H9 (cell line): ENCODE results near the gene PPA1. TPM values are rescaled to one million over a fixed set of nuclear protein-coding genes. Genes with fewer than 3 reads are reported as not detected.

Experiments used
- DNase-seq: peaks from one replicate; pipeline ENCODE4 v3.0.0-alpha.2; 2017
- H2AFZ ChIP-seq: one replicate; pipeline ENCODE4 v1.6.1; 2013; ENCODE audit warnings: mild to moderate bottlenecking, low read length, control low read depth, moderate library complexity
- H2AK5ac ChIP-seq: 2 replicates; pipeline ENCODE4 v1.6.1; 2013; ENCODE audit warnings: low read length, control low read depth, mixed read lengths; ENCODE audit not compliant: insufficient read length
- H2BK120ac ChIP-seq: one replicate; pipeline ENCODE4 v1.6.1; 2013; ENCODE audit warnings: low read depth, mild to moderate bottlenecking, low read length, control low read depth, inconsistent platforms; ENCODE audit not compliant: poor library complexity, severe bottlenecking
- H2BK12ac ChIP-seq: 2 replicates; pipeline ENCODE4 v1.6.1; 2013; ENCODE audit warnings: low read length, control low read depth, mixed read lengths, low read depth; ENCODE audit not compliant: insufficient read length
- H2BK15ac ChIP-seq: 2 replicates; pipeline ENCODE4 v1.6.1; 2013; ENCODE audit warnings: low read depth, low read length, control low read depth
- H2BK20ac ChIP-seq: one replicate; pipeline ENCODE4 v1.6.1; 2013; ENCODE audit warnings: low read depth, mild to moderate bottlenecking, low read length, control low read depth, inconsistent platforms; ENCODE audit not compliant: poor library complexity, severe bottlenecking
- H2BK5ac ChIP-seq: 2 replicates; pipeline ENCODE4 v1.6.1; 2013; ENCODE audit warnings: low read length, control low read depth, mixed read lengths; ENCODE audit not compliant: insufficient read length
- H3K14ac ChIP-seq: 2 replicates; pipeline ENCODE4 v1.6.1; 2013; ENCODE audit warnings: low read length, control low read depth; ENCODE audit not compliant: insufficient read depth
- H3K18ac ChIP-seq: 2 replicates; pipeline ENCODE4 v1.6.1; 2013; ENCODE audit warnings: low read depth, mild to moderate bottlenecking, mixed read lengths, low read length, control low read depth; ENCODE audit not compliant: insufficient read length
- H3K23ac ChIP-seq: 2 replicates; pipeline ENCODE4 v1.6.1; 2013; ENCODE audit warnings: low read length, control low read depth, mixed read lengths, low read depth; ENCODE audit not compliant: insufficient read length
- H3K23me2 ChIP-seq: 2 replicates; pipeline ENCODE4 v1.6.1; 2013; ENCODE audit warnings: low read depth, mild to moderate bottlenecking, mixed read lengths, low read length, control low read depth; ENCODE audit not compliant: insufficient read length, poor library complexity, severe bottlenecking
- H3K27ac ChIP-seq: 2 replicates; pipeline ENCODE4 v1.5.1; 2013; ENCODE audit warnings: low read length, control low read depth, mixed read lengths, low read depth; ENCODE audit not compliant: insufficient read length
- H3K27me3 ChIP-seq: 2 replicates; pipeline ENCODE4 v1.6.1; 2013; ENCODE audit warnings: low read length, control low read depth, inconsistent platforms; ENCODE audit not compliant: insufficient read depth
- H3K4ac ChIP-seq: 2 replicates; pipeline ENCODE4 v1.6.1; 2013; ENCODE audit warnings: low read depth, mild to moderate bottlenecking, control low read depth, inconsistent platforms, low read length, moderate library complexity
- H3K4me1 ChIP-seq: 2 replicates; pipeline ENCODE4 v1.6.1; 2013; ENCODE audit warnings: low read length, control low read depth, inconsistent platforms; ENCODE audit not compliant: insufficient read depth
- H3K4me2 ChIP-seq: 2 replicates; pipeline ENCODE4 v1.6.1; 2013; ENCODE audit warnings: low read length, control low read depth, mixed read lengths; ENCODE audit not compliant: insufficient read length, insufficient read depth
- H3K56ac ChIP-seq: 2 replicates; pipeline ENCODE4 v1.6.1; 2013; ENCODE audit warnings: low read depth, mild to moderate bottlenecking, mixed read lengths, low read length, control low read depth; ENCODE audit not compliant: insufficient read length
- H3K79me1 ChIP-seq: 2 replicates; pipeline ENCODE4 v1.6.1; 2013; ENCODE audit warnings: low read depth, mild to moderate bottlenecking, moderate library complexity, low read length, control low read depth, inconsistent platforms; ENCODE audit not compliant: insufficient read depth, poor library complexity, severe bottlenecking
- H3K79me2 ChIP-seq: 2 replicates; pipeline ENCODE4 v1.6.1; 2013; ENCODE audit warnings: low read length, control low read depth, inconsistent platforms; ENCODE audit not compliant: insufficient read depth
- H3K9ac ChIP-seq: 2 replicates; pipeline ENCODE4 v1.6.1; 2013; ENCODE audit warnings: low read length, control low read depth, mixed read lengths; ENCODE audit not compliant: insufficient read length; ENCODE audit errors: extremely low read depth
- H3K9me3 ChIP-seq: one replicate; pipeline ENCODE4 v1.6.1; 2013; ENCODE audit warnings: low read depth, low read length, inconsistent platforms; ENCODE audit not compliant: control insufficient read depth
- H3T11ph ChIP-seq: one replicate; pipeline ENCODE4 v1.6.1; 2013; ENCODE audit warnings: mild to moderate bottlenecking, low read length, control low read depth, inconsistent platforms
- H4K20me1 ChIP-seq: one replicate; pipeline ENCODE4 v1.6.1; 2013; ENCODE audit not compliant: control insufficient read depth, insufficient read length, insufficient read depth
- H4K5ac ChIP-seq: 2 replicates; pipeline ENCODE4 v1.6.1; 2013; ENCODE audit warnings: low read depth, mild to moderate bottlenecking, mixed read lengths, low read length, control low read depth; ENCODE audit not compliant: insufficient read length
- H4K8ac ChIP-seq: replicated peaks from 2 replicates; pipeline ENCODE4 v1.6.1; 2013; ENCODE audit warnings: low read length, control low read depth, mixed read lengths, low read depth; ENCODE audit not compliant: insufficient read length
- H4K91ac ChIP-seq: 2 replicates; pipeline ENCODE4 v1.6.1; 2013; ENCODE audit warnings: low read depth, mild to moderate bottlenecking, moderate library complexity, mixed read lengths, low read length, control low read depth; ENCODE audit not compliant: insufficient read length
- H3K27ac Mint-ChIP-seq, 3 experiments: 2 replicates in 2 of 3; 3 replicates in 1 of 3; pipeline ENCODE4 v1.8.0; 2020 to 2021; ENCODE audit warnings: mixed read lengths in 3 of 3, mild to moderate bottlenecking in 1 of 3, moderate library complexity in 1 of 3
- H3K27me3 Mint-ChIP-seq: 2 replicates; pipeline ENCODE4 v1.8.0; 2021; ENCODE audit warnings: low read depth, mild to moderate bottlenecking, moderate library complexity, mixed read lengths
- H3K36me3 Mint-ChIP-seq, 3 experiments: 2 replicates in 2 of 3; 3 replicates in 1 of 3; pipeline ENCODE4 v1.8.0; 2020 to 2021; ENCODE audit warnings: low read depth in 3 of 3, mixed read lengths in 3 of 3; ENCODE audit not compliant: insufficient read depth in 1 of 3
- H3K4me1 Mint-ChIP-seq, 2 experiments: 2 replicates each; pipeline ENCODE4 v1.8.0; 2020; ENCODE audit warnings: mixed read lengths in 2 of 2
- H3K4me3 Mint-ChIP-seq, 2 experiments: 2 replicates in 1 of 2; 3 replicates in 1 of 2; pipeline ENCODE4 v1.8.0; 2020 to 2021; ENCODE audit warnings: mild to moderate bottlenecking in 2 of 2, mixed read lengths in 2 of 2, moderate library complexity in 1 of 2
- H3K9me3 Mint-ChIP-seq, 2 experiments: 2 replicates in 1 of 2; 3 replicates in 1 of 2; pipeline ENCODE4 v1.8.0; 2020; ENCODE audit warnings: mild to moderate bottlenecking in 2 of 2, mixed read lengths in 2 of 2, moderate library complexity in 1 of 2
- CTCF ChIP-seq: fragments of 200-600 bp; sonication (generic); conservative IDR thresholded peaks from 3 replicates; pipeline ENCODE4 v1.8.0; 2021; ENCODE audit warnings: antibody characterized with exemption, mild to moderate bottlenecking
- WGBS: extraction: QIAGEN DNeasy Blood & Tissue Kit; methylation state at CpG from one replicate; pipeline ENCODE4 v1.1.7; 2013; ENCODE audit warnings: missing lambda C conversion rate, low lambda C conversion rate, mixed read lengths; ENCODE audit not compliant: insufficient read length; ENCODE audit errors: extremely low coverage; 5-methylcytosine and 5-hydroxymethylcytosine counted together
- total RNA-seq: library from RNA; stranded (reverse); gene quantifications from 2 replicates; pipeline ENCODE4 v1.2.1, GENCODE V29; 2021

Gene PPA1
- total RNA-seq, 1 experiment from 2014 or later, result 115 TPM

- Histone ChIP-seq H3K9me3 (no peaks in the 10 kb centered on the region), H2BK5ac (no peak overlapping the region), H3K79me2 (no peaks in the 10 kb centered on the region), H4K20me1 (no peaks in the 10 kb centered on the region), H2BK12ac (no peak overlapping the region), H3K23ac (no peak overlapping the region), H2AFZ (no peak overlapping the region), H3K27me3 (no peaks in the 10 kb centered on the region), H4K8ac (no peak overlapping the region), H3K4me1 (no peaks in the 10 kb centered on the region), H3K4me2 (no peak overlapping the region), H3K23me2 (no peaks in the 10 kb centered on the region), H2BK20ac (no peak overlapping the region), H3T11ph (no peak overlapping the region), H3K14ac (no peak overlapping the region), H2AK5ac (no peak overlapping the region), H4K91ac (no peak overlapping the region), H3K27ac (no peak overlapping the region), H3K79me1 (no peaks in the 10 kb centered on the region), H3K18ac (no peak overlapping the region), H2BK120ac (no peak overlapping the region), H2BK15ac (no peak overlapping the region), H3K9ac (no peak overlapping the region), H3K56ac (no peak overlapping the region), H3K4ac (no peak overlapping the region), H4K5ac (no peak overlapping the region)
- H3K27me3 Mint-ChIP-seq, result peaks cover 14% of the 10 kb centered on the region
- no peak for TF ChIP-seq CTCF
- no peaks in the 10 kb centered on the region for H3K4me1 Mint-ChIP-seq
- no peak overlapping the region for H3K4me3 Mint-ChIP-seq
- no CpG with 5 or more reads among the region's 4 CpGs for WGBS
- no peaks in the 10 kb centered on the region; a peak in 1 of 7 replicates for H3K36me3 Mint-ChIP-seq
- no peak overlapping the region for H3K27ac Mint-ChIP-seq
- DNase-seq, result no peak
- peaks cover 6 to 9% of the 10 kb centered on the region in 2 experiments; a peak in 3 of 5 replicates for H3K9me3 Mint-ChIP-seq
These were observed 55.0 kb downstream of the PPA1 start for GRCh38 chr10:70178139-70178725.
